T-helper 2 cell treated with Interferon-gamma antibody and Interleukin-4, amounts not matched to agents 5 μg/mL and 100 μg/mL, for 36 hours (primary cell): ENCODE measurements around the gene ZSCAN4.

Experiments used
- DNase-seq: peaks from one replicate; pipeline ENCODE4 v3.0.0; 2021; ENCODE audit warnings: low spot score
- H3K27ac Mint-ChIP-seq: one replicate; pipeline ENCODE4 v1.8.0; 2021; ENCODE audit warnings: mild to moderate bottlenecking, mixed read lengths
- H3K27me3 Mint-ChIP-seq: one replicate; pipeline ENCODE4 v1.8.0; 2021; ENCODE audit warnings: low read depth, mixed read lengths
- H3K36me3 Mint-ChIP-seq: one replicate; pipeline ENCODE4 v1.8.0; 2021; ENCODE audit warnings: low read depth, mixed read lengths
- H3K4me1 Mint-ChIP-seq: one replicate; pipeline ENCODE4 v1.8.0; 2021; ENCODE audit warnings: low read depth, mixed read lengths
- H3K4me3 Mint-ChIP-seq: one replicate; pipeline ENCODE4 v1.8.0; 2022; ENCODE audit warnings: mild to moderate bottlenecking, moderate library complexity, mixed read lengths
- H3K9me3 Mint-ChIP-seq: one replicate; pipeline ENCODE4 v1.8.0; 2021; ENCODE audit warnings: mixed read lengths

The ZSCAN4 gene

GRCh38 chr19:57706346-57706745, 37.6 kb downstream of the ZSCAN4 start:
- Mint-ChIP-seq H3K27ac (no peak overlapping the region), H3K4me3 (no peak overlapping the region), H3K36me3 (peaks cover 68% of the 10 kb centered on the region), H3K9me3 (peaks cover 71% of the 10 kb centered on the region), H3K27me3 (no peaks in the 10 kb centered on the region), H3K4me1 (peaks cover 4% of the 10 kb centered on the region)
- DNase-seq = no peak

GRCh38 chr19:57708641-57709361, 40.1 kb downstream of the ZSCAN4 start, which contains the start of gene ZNF154:
Gene ZNF154, minus strand, starts transcription at chr19:57709204. Its CDS starts 233 bp downstream, at chr19:57708971.
- H3K27me3 Mint-ChIP-seq = no peaks in the 10 kb centered on the region
- peak within 1 kb of the TSS; percentile 90 for H3K4me3 Mint-ChIP-seq
- peaks cover 45% of the 10 kb centered on the region for H3K36me3 Mint-ChIP-seq
- peak; percentile 13 for DNase-seq
- peaks cover 64% of the 10 kb centered on the region for H3K9me3 Mint-ChIP-seq
- H3K27ac Mint-ChIP-seq = peak within 1 kb of the TSS; percentile 89
- peaks cover 4% of the 10 kb centered on the region for H3K4me1 Mint-ChIP-seq

- Mint-ChIP-seq H3K4me1 (peaks cover 4% of the 10 kb centered on the region), H3K27ac (no peak overlapping the region), H3K36me3 (peaks cover 44% of the 10 kb centered on the region), H3K27me3 (no peaks in the 10 kb centered on the region), H3K9me3 (peaks cover 63% of the 10 kb centered on the region), H3K4me3 (peak overlapping the region; percentile 90)
- no peak for DNase-seq
These were observed 40.9 kb downstream of the ZSCAN4 start for GRCh38 chr19:57709616-57710015.

- Mint-ChIP-seq H3K36me3 (peaks cover 35% of the 10 kb centered on the region), H3K27me3 (no peaks in the 10 kb centered on the region), H3K27ac (no peak overlapping the region), H3K4me1 (peaks cover 4% of the 10 kb centered on the region), H3K4me3 (no peak overlapping the region), H3K9me3 (peaks cover 59% of the 10 kb centered on the region)
- no peak for DNase-seq
These were observed 43.5 kb downstream of the ZSCAN4 start for GRCh38 chr19:57712222-57712621.

- Mint-ChIP-seq H3K27ac (no peak overlapping the region), H3K27me3 (no peaks in the 10 kb centered on the region), H3K4me1 (no peaks in the 10 kb centered on the region), H3K4me3 (no peak overlapping the region), H3K36me3 (peaks cover 66% of the 10 kb centered on the region), H3K9me3 (peaks cover 70% of the 10 kb centered on the region)
- no peak for DNase-seq
These were observed 50.7 kb downstream of the ZSCAN4 start for GRCh38 chr19:57719424-57719823.

- no peaks in the 10 kb centered on the region for H3K27me3 Mint-ChIP-seq
- no peak overlapping the region for H3K4me3 Mint-ChIP-seq
- no peaks in the 10 kb centered on the region for H3K4me1 Mint-ChIP-seq
- peaks cover 71% of the 10 kb centered on the region for H3K9me3 Mint-ChIP-seq
- H3K27ac Mint-ChIP-seq = no peak overlapping the region
- DNase-seq = no peak
- peaks cover 67% of the 10 kb centered on the region for H3K36me3 Mint-ChIP-seq
These were observed 51.3 kb downstream of the ZSCAN4 start for GRCh38 chr19:57719901-57720519.

GRCh38 chr19:57720878-57721277, 52.1 kb downstream of the ZSCAN4 start:
- Mint-ChIP-seq H3K4me3 (no peak overlapping the region), H3K27me3 (no peaks in the 10 kb centered on the region), H3K4me1 (no peaks in the 10 kb centered on the region), H3K36me3 (peaks cover 66% of the 10 kb centered on the region), H3K27ac (no peak overlapping the region), H3K9me3 (peaks cover 66% of the 10 kb centered on the region)
- no peak for DNase-seq
